ENCODE measurements around the gene DLG4.

DLG4 gene

DNA sequence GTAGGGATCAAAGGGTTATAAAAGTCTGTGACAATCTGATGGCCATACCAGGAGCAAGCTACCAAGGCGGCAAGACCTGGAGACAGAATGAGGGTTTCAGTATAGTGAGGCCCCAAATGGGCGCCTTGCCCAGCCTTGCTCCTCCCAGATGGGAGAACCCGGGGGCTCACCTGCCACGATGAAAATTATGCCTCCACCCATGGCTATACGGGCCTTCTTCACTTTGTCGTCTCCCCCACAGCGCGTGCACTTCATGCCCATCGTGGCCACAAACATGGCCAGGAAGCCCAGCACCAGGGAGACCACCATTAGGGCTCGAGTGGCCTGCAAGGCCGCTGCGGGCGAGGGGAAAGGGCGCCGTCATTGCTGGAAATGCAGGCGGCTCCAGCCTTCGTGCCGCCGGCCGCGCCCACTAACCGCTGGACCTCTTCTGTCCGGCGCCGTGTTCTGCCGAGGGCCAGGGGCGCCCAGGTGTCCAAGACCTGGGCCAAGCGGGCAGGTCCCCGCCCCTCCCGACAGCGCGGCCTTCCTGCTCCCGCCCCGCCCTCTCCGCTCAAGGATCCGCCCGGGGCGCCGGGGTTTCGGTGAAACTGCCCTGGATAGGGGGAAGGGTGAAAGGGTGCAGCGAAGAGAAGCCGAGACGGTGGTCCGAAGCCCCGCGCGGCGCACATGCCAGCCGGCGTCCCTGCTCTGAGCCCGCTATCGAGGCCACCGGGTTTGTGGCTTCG is 41.2 kb upstream of the DLG4 start:
- H3K4ac ChIP-seq (ENCODE audit: low read length) = peak overlapping the region; percentile 53
- peaks cover 20 to 45% (median 44%) of the 10 kb centered on the region in 3 experiments for H3K27me3 ChIP-seq (ENCODE audit: control insufficient read depth in 3 of 3, insufficient read depth in 3 of 3, low read depth in 1 of 3, low read length in 3 of 3)
- DNase-seq (ENCODE audit: low spot score) = no peak
- peak overlapping the region; percentile 89 for H3K4me2 ChIP-seq (ENCODE audit: insufficient read depth, low read length, poor library complexity, severe bottlenecking)
- H2BK15ac ChIP-seq (ENCODE audit: low read length) = peak overlapping the region; percentile 94
- H3K9me3 ChIP-seq (replicated peaks in 1 of 2; ENCODE audit: control insufficient read depth in 2 of 2, insufficient read depth in 1 of 2, low read depth in 1 of 2, low read length in 2 of 2) = no peaks in the 10 kb centered on the region
- H3K14ac ChIP-seq (ENCODE audit: low read length) = peak overlapping the region; percentile 84
- peak overlapping the region in 1 of 2 donors; percentile 73 for H3K4me3 ChIP-seq (ENCODE audit: low read length in 2 of 2)
- no peak overlapping the region for H2BK12ac ChIP-seq (ENCODE audit: low read length)
- H2AFZ ChIP-seq (ENCODE audit: low read length) = peak overlapping the region; percentile 55
- H2AK5ac ChIP-seq (ENCODE audit: low read depth, low read length) = peak overlapping the region; percentile 88
- peaks cover 7 to 11% of the 10 kb centered on the region in 2 donors for H3K4me1 ChIP-seq (ENCODE audit: control insufficient read depth in 2 of 2, insufficient read depth in 1 of 2, low read depth in 1 of 2, low read length in 2 of 2)
- H4K8ac ChIP-seq (ENCODE audit: low read depth, low read length) = no peak overlapping the region
- peak overlapping the region; percentile 92 for H3K18ac ChIP-seq (ENCODE audit: low read length)
- WGBS, 2 donors (ENCODE audit: extremely low coverage in 2 of 2, insufficient read length in 2 of 2, insufficient replicate concordance in 1 of 2) = no CpG with 5 or more reads among the region's 54 CpGs
- no peak overlapping the region for H2BK120ac ChIP-seq (ENCODE audit: low read depth, low read length)
- peak overlapping the region; percentile 96 for H4K91ac ChIP-seq (ENCODE audit: low read depth, low read length, poor library complexity)
- peaks cover 5% of the 10 kb centered on the region for H3K79me1 ChIP-seq (ENCODE audit: low read depth, low read length)
- peak overlapping the region; percentile 60 for H3K9ac ChIP-seq (ENCODE audit: low read depth, low read length, poor library complexity)
- H2BK5ac ChIP-seq (ENCODE audit: low read length) = no peak overlapping the region
- peaks cover 20 to 49% of the 10 kb centered on the region in 2 donors for H3K36me3 ChIP-seq (replicated peaks in 1 of 2; ENCODE audit: control insufficient read depth in 2 of 2, insufficient read depth in 2 of 2, low read length in 2 of 2)
- no peak overlapping the region for H3K27ac ChIP-seq (replicated peaks; ENCODE audit: low read length)
- H3K23ac ChIP-seq (ENCODE audit: low read depth, low read length, poor library complexity) = peak overlapping the region; percentile 91

DNA sequence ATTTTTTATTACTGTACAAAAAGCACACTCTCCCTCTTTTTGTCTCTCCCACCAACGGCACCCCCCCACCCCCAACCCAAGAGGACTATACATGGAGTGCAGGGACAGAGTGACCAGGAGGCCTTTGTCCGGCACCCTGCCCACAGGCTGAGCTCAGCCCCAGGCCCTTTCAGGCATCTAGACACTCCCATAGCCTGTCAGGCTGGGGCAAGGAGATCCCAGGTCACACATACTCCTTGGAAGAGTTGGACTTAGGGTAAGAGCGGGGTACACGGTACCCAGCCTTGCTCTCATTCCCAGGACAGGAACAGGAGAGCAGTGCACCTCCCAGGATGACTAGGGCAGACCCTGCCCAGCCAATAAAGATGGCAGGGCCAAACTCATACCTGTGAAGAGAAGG is 40.5 kb upstream of the DLG4 start:
- H3K4me3 ChIP-seq (ENCODE audit: low read length in 2 of 2) = no peak overlapping the region
- no peak overlapping the region for H4K91ac ChIP-seq (ENCODE audit: low read depth, low read length, poor library complexity)
- peaks cover 5% of the 10 kb centered on the region for H3K79me1 ChIP-seq (ENCODE audit: low read depth, low read length)
- H2BK120ac ChIP-seq (ENCODE audit: low read depth, low read length) = no peak overlapping the region
- no peak overlapping the region for H2AFZ ChIP-seq (ENCODE audit: low read length)
- H3K18ac ChIP-seq (ENCODE audit: low read length) = no peak overlapping the region
- peak overlapping the region; percentile 88 for H2AK5ac ChIP-seq (ENCODE audit: low read depth, low read length)
- no peak overlapping the region for H3K14ac ChIP-seq (ENCODE audit: low read length)
- H2BK5ac ChIP-seq (ENCODE audit: low read length) = no peak overlapping the region
- DNase-seq (ENCODE audit: low spot score) = no peak
- peaks cover 20 to 45% (median 44%) of the 10 kb centered on the region in 3 experiments for H3K27me3 ChIP-seq (ENCODE audit: control insufficient read depth in 3 of 3, insufficient read depth in 3 of 3, low read depth in 1 of 3, low read length in 3 of 3)
- H3K23ac ChIP-seq (ENCODE audit: low read depth, low read length, poor library complexity) = no peak overlapping the region
- H2BK15ac ChIP-seq (ENCODE audit: low read length) = no peak overlapping the region
- peaks cover 20 to 55% of the 10 kb centered on the region in 2 donors for H3K36me3 ChIP-seq (replicated peaks in 1 of 2; ENCODE audit: control insufficient read depth in 2 of 2, insufficient read depth in 2 of 2, low read length in 2 of 2)
- no peak overlapping the region for H3K4ac ChIP-seq (ENCODE audit: low read length)
- no CpG with 5 or more reads among the region's 4 CpGs for WGBS, 2 donors (ENCODE audit: extremely low coverage in 2 of 2, insufficient read length in 2 of 2, insufficient replicate concordance in 1 of 2)
- no peaks in the 10 kb centered on the region for H3K9me3 ChIP-seq (replicated peaks in 1 of 2; ENCODE audit: control insufficient read depth in 2 of 2, insufficient read depth in 1 of 2, low read depth in 1 of 2, low read length in 2 of 2)
- no peak overlapping the region for H3K27ac ChIP-seq (replicated peaks; ENCODE audit: low read length)
- no peak overlapping the region for H4K8ac ChIP-seq (ENCODE audit: low read depth, low read length)
- no peak overlapping the region for H2BK12ac ChIP-seq (ENCODE audit: low read length)
- H3K4me1 ChIP-seq (ENCODE audit: control insufficient read depth in 2 of 2, insufficient read depth in 1 of 2, low read depth in 1 of 2, low read length in 2 of 2) = peaks cover 7 to 11% of the 10 kb centered on the region in 2 donors
- H3K9ac ChIP-seq (ENCODE audit: low read depth, low read length, poor library complexity) = no peak overlapping the region
- H3K4me2 ChIP-seq (ENCODE audit: insufficient read depth, low read length, poor library complexity, severe bottlenecking) = no peak overlapping the region

DNA sequence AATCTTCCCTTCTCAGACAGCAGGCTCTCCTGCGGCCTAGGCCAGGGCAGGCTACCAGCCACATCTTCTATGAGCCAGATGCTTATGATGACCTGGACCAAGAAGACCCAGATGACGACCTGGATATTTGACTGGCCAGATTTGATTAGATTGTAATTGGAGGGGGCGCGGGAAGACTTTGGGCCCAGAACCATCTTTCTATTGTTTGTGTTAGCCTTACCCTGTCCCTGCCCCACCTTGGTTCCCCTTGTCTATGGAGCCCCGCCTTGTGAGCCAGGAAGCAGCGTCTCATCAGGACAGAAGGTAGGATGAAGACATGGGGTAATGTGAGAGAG is 39.9 kb upstream of the DLG4 start:
- no peak overlapping the region for H4K8ac ChIP-seq (ENCODE audit: low read depth, low read length)
- H3K23ac ChIP-seq (ENCODE audit: low read depth, low read length, poor library complexity) = no peak overlapping the region
- H3K14ac ChIP-seq (ENCODE audit: low read length) = no peak overlapping the region
- peaks cover 5% of the 10 kb centered on the region for H3K79me1 ChIP-seq (ENCODE audit: low read depth, low read length)
- peaks cover 7 to 11% of the 10 kb centered on the region in 2 donors for H3K4me1 ChIP-seq (ENCODE audit: control insufficient read depth in 2 of 2, insufficient read depth in 1 of 2, low read depth in 1 of 2, low read length in 2 of 2)
- H3K4me3 ChIP-seq (ENCODE audit: low read length in 2 of 2) = no peak overlapping the region
- H3K27ac ChIP-seq (replicated peaks; ENCODE audit: low read length) = no peak overlapping the region
- peaks cover 23 to 61% of the 10 kb centered on the region in 2 donors for H3K36me3 ChIP-seq (replicated peaks in 1 of 2; ENCODE audit: control insufficient read depth in 2 of 2, insufficient read depth in 2 of 2, low read length in 2 of 2)
- no peak overlapping the region for H2AFZ ChIP-seq (ENCODE audit: low read length)
- H3K18ac ChIP-seq (ENCODE audit: low read length) = no peak overlapping the region
- H3K9ac ChIP-seq (ENCODE audit: low read depth, low read length, poor library complexity) = no peak overlapping the region
- WGBS, 2 donors (ENCODE audit: extremely low coverage in 2 of 2, insufficient read length in 2 of 2, insufficient replicate concordance in 1 of 2) = no CpG with 5 or more reads among the region's 6 CpGs
- H4K91ac ChIP-seq (ENCODE audit: low read depth, low read length, poor library complexity) = no peak overlapping the region
- H3K4me2 ChIP-seq (ENCODE audit: insufficient read depth, low read length, poor library complexity, severe bottlenecking) = no peak overlapping the region
- no peak overlapping the region for H2BK12ac ChIP-seq (ENCODE audit: low read length)
- H2BK5ac ChIP-seq (ENCODE audit: low read length) = no peak overlapping the region
- H2BK120ac ChIP-seq (ENCODE audit: low read depth, low read length) = no peak overlapping the region
- peaks cover 20 to 44% (median 43%) of the 10 kb centered on the region in 3 experiments for H3K27me3 ChIP-seq (ENCODE audit: control insufficient read depth in 3 of 3, insufficient read depth in 3 of 3, low read depth in 1 of 3, low read length in 3 of 3)
- no peak overlapping the region for H2AK5ac ChIP-seq (ENCODE audit: low read depth, low read length)
- H3K4ac ChIP-seq (ENCODE audit: low read length) = no peak overlapping the region
- no peak for DNase-seq (ENCODE audit: low spot score)
- H3K9me3 ChIP-seq (replicated peaks in 1 of 2; ENCODE audit: control insufficient read depth in 2 of 2, insufficient read depth in 1 of 2, low read depth in 1 of 2, low read length in 2 of 2) = no peaks in the 10 kb centered on the region
- H2BK15ac ChIP-seq (ENCODE audit: low read length) = no peak overlapping the region

DNA sequence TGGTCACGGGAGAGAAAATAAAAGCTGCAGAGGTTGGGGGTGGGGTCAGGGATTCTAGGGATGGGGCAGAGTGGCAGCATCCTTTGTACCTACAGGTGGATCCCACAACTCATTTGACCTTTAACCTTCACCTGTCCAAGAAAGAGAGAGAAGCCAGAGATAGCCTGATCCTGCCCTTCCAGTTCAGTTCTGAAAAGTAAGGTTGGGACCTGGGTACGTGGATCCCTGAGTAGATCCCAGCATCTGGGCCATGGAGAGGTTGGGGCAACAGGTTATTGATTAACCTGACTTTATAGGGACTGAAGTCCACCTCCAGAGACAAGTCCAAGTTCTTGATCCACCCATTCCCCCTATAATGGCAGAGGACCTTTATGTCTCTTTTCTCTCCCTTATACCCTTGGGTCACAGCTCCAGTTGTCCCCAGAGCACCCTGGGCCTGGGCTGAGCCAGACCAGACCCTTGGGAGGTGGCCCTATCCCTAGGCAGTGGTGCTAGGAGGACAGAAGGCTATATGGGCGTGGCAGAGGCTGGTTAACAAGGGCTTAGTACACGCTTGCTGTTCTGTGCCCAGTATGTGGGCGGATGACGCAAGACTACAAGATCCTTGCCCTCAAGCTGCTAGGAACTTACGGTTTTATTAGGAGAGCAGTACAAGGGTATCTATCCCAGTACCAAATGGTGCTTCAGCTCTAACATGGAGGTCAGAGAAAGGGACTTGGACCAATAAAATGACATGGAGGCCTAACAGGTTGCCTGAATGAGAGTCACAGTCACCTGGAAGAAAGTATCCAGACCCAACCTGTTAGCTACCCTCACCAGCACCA is 39.3 kb upstream of the DLG4 start:
- Histone ChIP-seq H3K79me1 (ENCODE audit: low read depth, low read length) (peaks cover 5% of the 10 kb centered on the region), H3K9ac (ENCODE audit: low read depth, low read length, poor library complexity) (no peak overlapping the region), H3K18ac (ENCODE audit: low read length) (no peak overlapping the region), H3K14ac (ENCODE audit: low read length) (no peak overlapping the region), H2BK15ac (ENCODE audit: low read length) (no peak overlapping the region), H3K4me1 (ENCODE audit: control insufficient read depth in 2 of 2, insufficient read depth in 1 of 2, low read depth in 1 of 2, low read length in 2 of 2) (peaks cover 7 to 11% of the 10 kb centered on the region in 2 donors), H3K9me3 (replicated peaks in 1 of 2; ENCODE audit: control insufficient read depth in 2 of 2, insufficient read depth in 1 of 2, low read depth in 1 of 2, low read length in 2 of 2) (no peaks in the 10 kb centered on the region), H2BK120ac (ENCODE audit: low read depth, low read length) (no peak overlapping the region), H4K8ac (ENCODE audit: low read depth, low read length) (no peak overlapping the region), H3K36me3 (replicated peaks in 1 of 2; ENCODE audit: control insufficient read depth in 2 of 2, insufficient read depth in 2 of 2, low read length in 2 of 2) (peaks cover 23 to 67% of the 10 kb centered on the region in 2 donors), H3K27me3 (ENCODE audit: control insufficient read depth in 3 of 3, insufficient read depth in 3 of 3, low read depth in 1 of 3, low read length in 3 of 3) (peaks cover 20 to 39% (median 39%) of the 10 kb centered on the region in 3 experiments), H3K4me3 (ENCODE audit: low read length in 2 of 2) (no peak overlapping the region), H3K4me2 (ENCODE audit: insufficient read depth, low read length, poor library complexity, severe bottlenecking) (no peak overlapping the region), H3K27ac (replicated peaks; ENCODE audit: low read length) (no peak overlapping the region), H3K4ac (ENCODE audit: low read length) (no peak overlapping the region), H3K23ac (ENCODE audit: low read depth, low read length, poor library complexity) (no peak overlapping the region), H2BK12ac (ENCODE audit: low read length) (no peak overlapping the region), H4K91ac (ENCODE audit: low read depth, low read length, poor library complexity) (no peak overlapping the region), H2BK5ac (ENCODE audit: low read length) (no peak overlapping the region), H2AFZ (ENCODE audit: low read length) (no peak overlapping the region), H2AK5ac (ENCODE audit: low read depth, low read length) (no peak overlapping the region)
- no peak for DNase-seq (ENCODE audit: low spot score)
- no CpG with 5 or more reads among the region's 7 CpGs for WGBS, 2 donors (ENCODE audit: extremely low coverage in 2 of 2, insufficient read length in 2 of 2, insufficient replicate concordance in 1 of 2)
